ENCODE results near the gene ARL14EP. TPM values are rescaled to one million over a fixed set of nuclear protein-coding genes. Genes with fewer than 3 reads are reported as not detected.

The ARL14EP gene
- polyA plus RNA-seq, 1 donor from 2014 or later = 44.5 TPM

DNA sequence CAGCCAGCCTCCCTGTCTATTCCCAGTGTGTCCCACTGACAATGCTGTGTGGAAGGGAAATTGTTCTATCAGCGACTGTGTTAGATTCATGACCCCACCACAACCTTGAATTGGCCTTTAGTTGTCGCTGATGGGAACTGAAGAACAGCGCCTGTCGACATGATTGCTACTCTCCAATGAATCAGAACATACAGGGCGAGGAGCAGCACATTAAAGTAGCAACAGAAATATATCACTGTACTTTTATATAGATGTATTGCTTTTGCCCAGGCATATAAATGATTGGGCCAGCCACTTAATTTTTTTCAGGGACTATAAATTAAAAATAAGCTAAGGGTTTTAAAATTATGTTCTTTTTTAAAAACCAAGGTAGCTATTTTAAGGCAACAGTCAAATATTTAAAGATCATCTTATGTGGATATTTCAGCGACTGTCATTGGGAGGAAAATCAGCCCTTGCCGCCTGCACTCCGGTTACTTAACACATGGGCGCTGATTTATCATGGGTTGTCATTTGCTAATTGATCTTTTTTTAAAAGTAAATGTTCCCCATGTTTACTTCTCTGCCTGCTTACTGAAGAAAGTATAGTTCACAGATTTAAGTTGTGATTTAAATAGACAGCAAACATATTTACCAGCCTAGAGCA, 42.1 kb downstream of the ARL14EP start:
- no peaks in the 10 kb centered on the region for H4K20me1 ChIP-seq (ENCODE audit: insufficient read depth)
- no peak overlapping the region for H2AFZ ChIP-seq (ENCODE audit: low read depth, low read length)
- H3K4me2 ChIP-seq (ENCODE audit: low read length) = no peak overlapping the region
- H3K79me2 ChIP-seq (replicated peaks; ENCODE audit: insufficient read depth, low read length) = no peaks in the 10 kb centered on the region
- H3K27ac ChIP-seq (ENCODE audit: low read length) = peak overlapping the region; percentile 35
- no peak overlapping the region for H3K4me3 ChIP-seq (ENCODE audit: low read length)
- H3F3A ChIP-seq (ENCODE audit: insufficient read depth, low read length, poor library complexity, severe bottlenecking) = no peaks in the 10 kb centered on the region
- no peaks in the 10 kb centered on the region for H3K36me3 ChIP-seq (ENCODE audit: insufficient read depth, low read length)
- TF ChIP-seq RAD21 (conservative IDR thresholded peaks at IDR 0.05) (no peak), EZH2 (IDR thresholded peaks at IDR 0.05; ENCODE audit: borderline replicate concordance, insufficient read depth, low read length, poor library complexity, severe bottlenecking) (no peak), MXI1 (conservative IDR thresholded peaks at IDR 0.05; ENCODE audit: poor library complexity, severe bottlenecking) (no peak), EP300 (conservative IDR thresholded peaks at IDR 0.05; ENCODE audit: poor library complexity, severe bottlenecking) (no peak)
- TF ChIP-seq, protein P1, sequence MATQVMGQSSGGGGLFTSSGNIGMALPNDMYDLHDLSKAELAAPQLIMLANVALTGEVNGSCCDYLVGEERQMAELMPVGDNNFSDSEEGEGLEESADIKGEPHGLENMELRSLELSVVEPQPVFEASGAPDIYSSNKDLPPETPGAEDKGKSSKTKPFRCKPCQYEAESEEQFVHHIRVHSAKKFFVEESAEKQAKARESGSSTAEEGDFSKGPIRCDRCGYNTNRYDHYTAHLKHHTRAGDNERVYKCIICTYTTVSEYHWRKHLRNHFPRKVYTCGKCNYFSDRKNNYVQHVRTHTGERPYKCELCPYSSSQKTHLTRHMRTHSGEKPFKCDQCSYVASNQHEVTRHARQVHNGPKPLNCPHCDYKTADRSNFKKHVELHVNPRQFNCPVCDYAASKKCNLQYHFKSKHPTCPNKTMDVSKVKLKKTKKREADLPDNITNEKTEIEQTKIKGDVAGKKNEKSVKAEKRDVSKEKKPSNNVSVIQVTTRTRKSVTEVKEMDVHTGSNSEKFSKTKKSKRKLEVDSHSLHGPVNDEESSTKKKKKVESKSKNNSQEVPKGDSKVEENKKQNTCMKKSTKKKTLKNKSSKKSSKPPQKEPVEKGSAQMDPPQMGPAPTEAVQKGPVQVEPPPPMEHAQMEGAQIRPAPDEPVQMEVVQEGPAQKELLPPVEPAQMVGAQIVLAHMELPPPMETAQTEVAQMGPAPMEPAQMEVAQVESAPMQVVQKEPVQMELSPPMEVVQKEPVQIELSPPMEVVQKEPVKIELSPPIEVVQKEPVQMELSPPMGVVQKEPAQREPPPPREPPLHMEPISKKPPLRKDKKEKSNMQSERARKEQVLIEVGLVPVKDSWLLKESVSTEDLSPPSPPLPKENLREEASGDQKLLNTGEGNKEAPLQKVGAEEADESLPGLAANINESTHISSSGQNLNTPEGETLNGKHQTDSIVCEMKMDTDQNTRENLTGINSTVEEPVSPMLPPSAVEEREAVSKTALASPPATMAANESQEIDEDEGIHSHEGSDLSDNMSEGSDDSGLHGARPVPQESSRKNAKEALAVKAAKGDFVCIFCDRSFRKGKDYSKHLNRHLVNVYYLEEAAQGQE (IDR thresholded peaks at IDR 0.05; ENCODE audit: borderline replicate concordance) = no peak
- TF ChIP-seq, protein P2, sequence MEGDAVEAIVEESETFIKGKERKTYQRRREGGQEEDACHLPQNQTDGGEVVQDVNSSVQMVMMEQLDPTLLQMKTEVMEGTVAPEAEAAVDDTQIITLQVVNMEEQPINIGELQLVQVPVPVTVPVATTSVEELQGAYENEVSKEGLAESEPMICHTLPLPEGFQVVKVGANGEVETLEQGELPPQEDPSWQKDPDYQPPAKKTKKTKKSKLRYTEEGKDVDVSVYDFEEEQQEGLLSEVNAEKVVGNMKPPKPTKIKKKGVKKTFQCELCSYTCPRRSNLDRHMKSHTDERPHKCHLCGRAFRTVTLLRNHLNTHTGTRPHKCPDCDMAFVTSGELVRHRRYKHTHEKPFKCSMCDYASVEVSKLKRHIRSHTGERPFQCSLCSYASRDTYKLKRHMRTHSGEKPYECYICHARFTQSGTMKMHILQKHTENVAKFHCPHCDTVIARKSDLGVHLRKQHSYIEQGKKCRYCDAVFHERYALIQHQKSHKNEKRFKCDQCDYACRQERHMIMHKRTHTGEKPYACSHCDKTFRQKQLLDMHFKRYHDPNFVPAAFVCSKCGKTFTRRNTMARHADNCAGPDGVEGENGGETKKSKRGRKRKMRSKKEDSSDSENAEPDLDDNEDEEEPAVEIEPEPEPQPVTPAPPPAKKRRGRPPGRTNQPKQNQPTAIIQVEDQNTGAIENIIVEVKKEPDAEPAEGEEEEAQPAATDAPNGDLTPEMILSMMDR (IDR thresholded peaks at IDR 0.05; ENCODE audit: poor library complexity, severe bottlenecking) = no peak
- no peaks in the 10 kb centered on the region for H3K9me2 ChIP-seq (ENCODE audit: insufficient read depth, low read length)
- no peak overlapping the region for H3K9ac ChIP-seq (ENCODE audit: low read length)
- H3K27me3 ChIP-seq (ENCODE audit: insufficient read depth, low read depth, low read length) = no peaks in the 10 kb centered on the region
- no peaks in the 10 kb centered on the region for H3K9me3 ChIP-seq (ENCODE audit: low read length)

GRCh38 chr11:30365793-30366517, 43.1 kb downstream of the ARL14EP start:
- no peak overlapping the region for H3K27ac ChIP-seq (ENCODE audit: low read length)
- no peak overlapping the region for H3K9ac ChIP-seq (ENCODE audit: low read length)
- no peaks in the 10 kb centered on the region for H3K36me3 ChIP-seq (ENCODE audit: insufficient read depth, low read length)
- H3K4me2 ChIP-seq (ENCODE audit: low read length) = no peak overlapping the region
- no peaks in the 10 kb centered on the region for H3K27me3 ChIP-seq (ENCODE audit: insufficient read depth, low read depth, low read length)
- no peaks in the 10 kb centered on the region for H3K9me3 ChIP-seq (ENCODE audit: low read length)
- H4K20me1 ChIP-seq (ENCODE audit: insufficient read depth) = no peaks in the 10 kb centered on the region
- no peaks in the 10 kb centered on the region for H3K79me2 ChIP-seq (replicated peaks; ENCODE audit: insufficient read depth, low read length)
- H2AFZ ChIP-seq (ENCODE audit: low read depth, low read length) = no peak overlapping the region
- no peaks in the 10 kb centered on the region for H3F3A ChIP-seq (ENCODE audit: insufficient read depth, low read length, poor library complexity, severe bottlenecking)
- no peak for TF ChIP-seq RAD21 (conservative IDR thresholded peaks at IDR 0.05)
- TF ChIP-seq, protein P2 (IDR thresholded peaks at IDR 0.05; ENCODE audit: poor library complexity, severe bottlenecking) = no peak
- no peak for TF ChIP-seq EZH2 (IDR thresholded peaks at IDR 0.05; ENCODE audit: borderline replicate concordance, insufficient read depth, low read length, poor library complexity, severe bottlenecking)
- TF ChIP-seq MXI1 (conservative IDR thresholded peaks at IDR 0.05; ENCODE audit: poor library complexity, severe bottlenecking) = no peak
- TF ChIP-seq, protein P1 (IDR thresholded peaks at IDR 0.05; ENCODE audit: borderline replicate concordance) = no peak
- no peak for TF ChIP-seq POLR2AphosphoS5 (IDR thresholded peaks at IDR 0.05)
- no peaks in the 10 kb centered on the region for H3K9me2 ChIP-seq (ENCODE audit: insufficient read depth, low read length)
- H3K4me3 ChIP-seq (ENCODE audit: low read length) = no peak overlapping the region

Measured in neural cell (in vitro differentiated cells).